HepG2 (cell line): ENCODE data around the gene DBN1. TPM values are rescaled to one million over a fixed set of nuclear protein-coding genes. Genes with fewer than 3 reads are reported as not detected.
A peak's percentile ranks its signal among the peaks of the same experiment; 100 is the strongest.

Source experiments
- BCL3 ChIP-seq: sonication (generic); formaldehyde crosslinking; IDR thresholded peaks from 2 replicates; pipeline ENCODE4 v1.5.1; 2020; ENCODE audit warnings: mild to moderate bottlenecking, missing genetic modification reagents, moderate library complexity
- CBX2 ChIP-seq, 2 experiments: fragments of 200-600 bp in 1 of 2; sonication (generic); formaldehyde crosslinking in 1 of 2; IDR thresholded peaks; 2 replicates each; pipeline versions ENCODE4 v1.7.0 to v1.8.1; 2018 to 2022; ENCODE audit warnings: low read depth in 2 of 2, low read length in 1 of 2, mild to moderate bottlenecking in 1 of 2, missing genetic modification reagents in 1 of 2
- CEBPG ChIP-seq: IDR thresholded peaks from 2 replicates; pipeline ENCODE4 v1.6.1; 2016
- GATAD1 ChIP-seq: IDR thresholded peaks from 2 replicates; pipeline ENCODE4 v1.6.1; 2016; ENCODE audit warnings: missing genetic modification reagents, missing compliant biosample characterization
- HCFC1 ChIP-seq: fragments of 150-350 bp; IDR thresholded peaks from 2 replicates; pipeline ENCODE4 v1.6.1; 2014; ENCODE audit warnings: low read depth, low read length
- MED13 ChIP-seq: sonication (generic); formaldehyde crosslinking; IDR thresholded peaks from 2 replicates; pipeline ENCODE4 v1.5.0; 2020; ENCODE audit warnings: missing genetic modification reagents
- MEIS1 ChIP-seq: sonication (generic); formaldehyde crosslinking; IDR thresholded peaks from 2 replicates; pipeline ENCODE4 v1.9.0; 2021; ENCODE audit warnings: mild to moderate bottlenecking, missing genetic modification reagents, moderate library complexity, borderline replicate concordance
- MTERF4 ChIP-seq: sonication (generic); formaldehyde crosslinking; IDR thresholded peaks from 2 replicates; pipeline ENCODE4 v1.8.0; 2023; ENCODE audit warnings: mild to moderate bottlenecking, missing genetic modification reagents
- NFE2 ChIP-seq: sonication (generic); formaldehyde crosslinking; IDR thresholded peaks from 2 replicates; pipeline ENCODE4 v1.4.0; 2020; ENCODE audit warnings: missing genetic modification reagents
- NFKB2 ChIP-seq: sonication (generic); formaldehyde crosslinking; IDR thresholded peaks from 2 replicates; pipeline ENCODE4 v1.4.0; 2020; ENCODE audit warnings: missing genetic modification reagents, borderline replicate concordance
- TCF7 ChIP-seq: sonication (generic); IDR thresholded peaks from 2 replicates; pipeline ENCODE4 v1.6.1; 2016; ENCODE audit warnings: antibody characterized with exemption, low read depth
- UBTF ChIP-seq: sonication (generic); formaldehyde crosslinking; IDR thresholded peaks from 2 replicates; pipeline ENCODE4 v1.4.0; 2020; ENCODE audit warnings: mild to moderate bottlenecking, missing genetic modification reagents
- ZNF12 ChIP-seq: sonication (generic); formaldehyde crosslinking; IDR thresholded peaks from 2 replicates; pipeline ENCODE4 v1.5.0; 2020; ENCODE audit warnings: missing genetic modification reagents
- ZNF260 ChIP-seq: sonication (generic); formaldehyde crosslinking; IDR thresholded peaks from 2 replicates; pipeline ENCODE4 v1.4.0; 2020; ENCODE audit warnings: missing genetic modification reagents, low read depth, mild to moderate bottlenecking, borderline replicate concordance
- ZNF460 ChIP-seq: sonication (generic); formaldehyde crosslinking; IDR thresholded peaks from 2 replicates; pipeline ENCODE4 v1.5.1; 2020; ENCODE audit warnings: missing genetic modification reagents, mild to moderate bottlenecking, borderline replicate concordance
- ZNF703 ChIP-seq: sonication (generic); formaldehyde crosslinking; IDR thresholded peaks from 2 replicates; pipeline ENCODE4 v1.5.1; 2020; ENCODE audit warnings: missing genetic modification reagents, mild to moderate bottlenecking, moderate library complexity, borderline replicate concordance
- ZNF770 ChIP-seq: sonication (generic); formaldehyde crosslinking; IDR thresholded peaks from 2 replicates; pipeline ENCODE4 v1.5.0; 2020; ENCODE audit warnings: mild to moderate bottlenecking, missing genetic modification reagents
- ZNF777 ChIP-seq: sonication (generic); formaldehyde crosslinking; IDR thresholded peaks from 2 replicates; pipeline ENCODE4 v1.4.0; 2020; ENCODE audit warnings: missing genetic modification reagents
- ZNF891 ChIP-seq: sonication (generic); formaldehyde crosslinking; IDR thresholded peaks from 2 replicates; pipeline ENCODE4 v1.5.0; 2020; ENCODE audit warnings: mild to moderate bottlenecking, missing genetic modification reagents
- ZSCAN25 ChIP-seq: sonication (generic); formaldehyde crosslinking; IDR thresholded peaks from 2 replicates; pipeline ENCODE4 v1.8.0; 2022; ENCODE audit warnings: mild to moderate bottlenecking, missing genetic modification reagents
- polyA plus RNA-seq, 8 experiments: library from polyadenylated mRNA; depleted of rRNA in 3 of 8; stranded (reverse) in 7 of 8; unstranded in 1 of 8; fragments of >200 nt; fragmentation: Illumina TruSeq in 4 of 8; extraction: Trizol in 4 of 8; gene quantifications; 2 replicates each; pipeline versions ENCODE4 v1.2.1 to v1.2.3, GENCODE V29; 2011 to 2016; ENCODE audit warnings: low read depth in 4 of 8, missing spikeins in 1 of 8, mixed read lengths in 1 of 8; ENCODE audit not compliant: insufficient read depth in 1 of 8
- total RNA-seq, 5 experiments: library from RNA; depleted of rRNA; stranded (reverse); fragments of >200 nt; fragmentation: Illumina TruSeq; extraction: Trizol; gene quantifications; 2 replicates each; pipeline ENCODE4 v1.2.3, GENCODE V29; 2016; ENCODE audit warnings: low read depth in 1 of 5
- TF ChIP-seq, protein P1 (sequence below): sonication (generic); formaldehyde crosslinking; IDR thresholded peaks from 2 replicates; pipeline ENCODE4 v1.4.0; 2020; ENCODE audit warnings: missing genetic modification reagents, mild to moderate bottlenecking, borderline replicate concordance

Gene DBN1
- total and polyA plus RNA-seq, 2 of the 13 experiments (the other 11 are each of a cell fraction or from before 2014, with no cell fraction given), result 27.0 to 37.3 TPM

- TF ChIP-seq BCL3 (CRISPR knock-in tag), result no peak
- TF ChIP-seq MEIS1 (CRISPR knock-in tag), result no peak
- TF ChIP-seq ZNF460, result no peak
- peak; percentile 91 for TF ChIP-seq ZNF777
- TF ChIP-seq HCFC1, result no peak
- TF ChIP-seq ZNF703 (CRISPR knock-in tag), result no peak
- TF ChIP-seq NFE2, result no peak
- TF ChIP-seq TCF7, result no peak
- peak; percentile 68 for TF ChIP-seq UBTF (CRISPR knock-in tag)
- no peak; the same call in 1 of the 2 replicates for TF ChIP-seq MTERF4
- TF ChIP-seq, protein P1, sequence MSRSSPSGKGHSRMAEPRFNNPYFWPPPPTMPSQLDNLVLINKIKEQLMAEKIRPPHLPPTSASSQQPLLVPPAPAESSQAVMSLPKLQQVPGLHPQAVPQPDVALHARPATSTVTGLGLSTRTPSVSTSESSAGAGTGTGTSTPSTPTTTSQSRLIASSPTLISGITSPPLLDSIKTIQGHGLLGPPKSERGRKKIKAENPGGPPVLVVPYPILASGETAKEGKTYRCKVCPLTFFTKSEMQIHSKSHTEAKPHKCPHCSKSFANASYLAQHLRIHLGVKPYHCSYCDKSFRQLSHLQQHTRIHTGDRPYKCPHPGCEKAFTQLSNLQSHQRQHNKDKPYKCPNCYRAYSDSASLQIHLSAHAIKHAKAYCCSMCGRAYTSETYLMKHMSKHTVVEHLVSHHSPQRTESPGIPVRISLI, result no peak
- no peak for TF ChIP-seq ZNF12 (CRISPR knock-in tag)
- no peak for TF ChIP-seq GATAD1 (CRISPR knock-in tag)
- TF ChIP-seq CEBPG (CRISPR knock-in tag), result peak; percentile 84
- TF ChIP-seq ZNF891 (CRISPR knock-in tag), result no peak
- no peak for TF ChIP-seq CBX2 (IDR thresholded peaks at IDR 0.05; ENCODE audit: low read depth, low read length)
- TF ChIP-seq CBX2 (CRISPR knock-in tag; IDR thresholded peaks at IDR 0.05; ENCODE audit: low read depth), result 0 out of 2 replicates have a peak, but pooled peaks have one; percentile 37
- TF ChIP-seq NFKB2 (CRISPR knock-in tag), result no peak
- TF ChIP-seq ZNF260 (CRISPR knock-in tag), result no peak
- TF ChIP-seq ZNF770 (CRISPR knock-in tag), result no peak
- no peak for TF ChIP-seq ZSCAN25 (CRISPR knock-in tag)
- TF ChIP-seq MED13 (CRISPR knock-in tag), result 0 out of 2 replicates have a peak, but pooled peaks have one; percentile 19
Observed at GRCh38 chr5:177498013-177498787, 24.8 kb upstream of the DBN1 start (continued).
